Adipocyte (in vitro differentiated cells): ENCODE measurements around the gene MYBPC3.

Source experiments
- DNase-seq: peaks from one replicate; pipeline ENCODE4 v3.0.0-alpha.2; 2015; ENCODE audit warnings: low read depth
- H3K27me3 ChIP-seq: replicated peaks from 2 replicates; pipeline ENCODE4 v1.7.0; 2013; ENCODE audit warnings: mild to moderate bottlenecking, low read length, moderate library complexity; ENCODE audit not compliant: control insufficient read depth, insufficient read depth
- H3K36me3 ChIP-seq: 2 replicates; pipeline ENCODE4 v1.7.0; 2013; ENCODE audit warnings: low read length, mild to moderate bottlenecking, moderate library complexity; ENCODE audit not compliant: control insufficient read depth, insufficient read depth, severe bottlenecking
- H3K4me1 ChIP-seq: 2 replicates; pipeline ENCODE4 v1.7.0; 2013; ENCODE audit warnings: mild to moderate bottlenecking, low read length, moderate library complexity; ENCODE audit not compliant: control insufficient read depth, insufficient read depth
- H3K4me3 ChIP-seq: 2 replicates; pipeline ENCODE4 v1.7.0; 2013; ENCODE audit warnings: mild to moderate bottlenecking, low read length, moderate library complexity
- H3K9ac ChIP-seq: 2 replicates; pipeline ENCODE4 v1.7.0; 2013; ENCODE audit warnings: mild to moderate bottlenecking, low read length, moderate library complexity
- H3K9me3 ChIP-seq: 2 replicates; pipeline ENCODE4 v1.7.0; 2013; ENCODE audit warnings: mild to moderate bottlenecking, low read length, moderate library complexity; ENCODE audit not compliant: control insufficient read depth

MYBPC3 gene

DNA sequence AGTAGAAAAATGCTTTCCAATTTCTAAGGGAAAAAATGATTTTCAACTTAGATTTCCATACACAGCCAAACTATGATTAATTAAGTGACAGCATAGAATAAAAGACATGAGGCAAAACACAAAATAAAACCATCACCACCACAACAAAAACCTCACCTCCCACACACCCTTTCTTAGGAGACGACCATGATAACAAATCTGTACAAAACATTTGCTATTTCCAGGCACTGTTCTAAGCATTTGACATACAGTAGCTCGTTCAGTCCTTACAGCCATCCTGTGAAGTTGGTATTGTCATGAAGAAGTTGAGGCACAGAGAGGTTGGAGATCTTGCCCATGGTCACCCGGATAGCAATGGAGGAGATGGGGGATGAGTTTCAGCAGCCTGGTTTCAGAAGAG, 17.2 kb upstream of the MYBPC3 start:
- DNase-seq = no peak
- no peaks in the 10 kb centered on the region for H3K9me3 ChIP-seq
- no peaks in the 10 kb centered on the region for H3K36me3 ChIP-seq
- no peak overlapping the region for H3K4me3 ChIP-seq
- H3K4me1 ChIP-seq = peaks cover 7% of the 10 kb centered on the region
- H3K27me3 ChIP-seq = peaks cover 7% of the 10 kb centered on the region
- no peak overlapping the region for H3K9ac ChIP-seq

DNA sequence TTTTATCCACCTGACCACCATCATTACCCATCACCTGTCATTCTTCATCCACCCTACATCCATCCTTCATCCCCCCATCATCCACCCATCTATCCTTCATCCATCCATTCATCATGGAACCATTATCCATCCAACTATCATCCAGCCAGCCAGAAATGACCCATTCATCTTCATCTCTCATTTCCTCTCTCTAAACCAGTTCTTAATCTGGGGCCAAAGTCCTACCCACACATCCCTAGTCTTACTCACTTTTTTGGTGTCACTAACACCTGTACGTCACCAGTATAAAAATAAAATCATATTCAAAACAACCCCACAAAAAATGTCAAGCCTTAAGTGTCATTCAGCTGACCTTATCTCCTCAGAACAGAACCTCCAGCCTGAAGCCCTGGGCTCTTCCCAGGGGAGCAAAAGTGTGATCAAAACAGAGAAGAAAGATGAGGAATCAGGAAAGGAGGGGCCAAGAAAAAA, 13.6 kb upstream of the MYBPC3 start:
- Histone ChIP-seq H3K4me1 (peaks cover 7% of the 10 kb centered on the region), H3K4me3 (no peak overlapping the region), H3K9me3 (no peaks in the 10 kb centered on the region), H3K27me3 (peaks cover 12% of the 10 kb centered on the region), H3K9ac (no peak overlapping the region), H3K36me3 (no peaks in the 10 kb centered on the region)
- DNase-seq = no peak

DNA sequence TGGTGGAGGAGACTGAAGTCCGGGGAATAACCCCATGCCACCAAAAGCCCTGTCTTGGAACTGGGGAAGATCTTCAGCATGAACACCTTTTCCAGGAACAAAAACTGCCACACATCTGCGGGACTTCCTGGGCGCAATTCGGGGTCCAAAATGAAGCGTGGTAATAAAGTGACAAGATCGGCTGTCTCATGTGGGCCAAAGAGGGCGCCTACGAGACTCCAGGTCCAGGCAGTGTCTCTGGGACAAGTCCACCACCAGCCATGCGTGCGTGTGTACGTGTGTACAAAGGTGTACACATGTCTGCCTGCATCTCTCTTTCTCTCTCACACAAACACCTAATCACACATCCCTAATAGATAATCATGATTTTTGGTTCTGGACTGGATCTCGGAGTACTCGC, 8.9 kb upstream of the MYBPC3 start:
- Histone ChIP-seq H3K36me3 (no peaks in the 10 kb centered on the region), H3K4me1 (no peaks in the 10 kb centered on the region), H3K4me3 (no peak overlapping the region), H3K27me3 (peaks cover 12% of the 10 kb centered on the region), H3K9me3 (no peaks in the 10 kb centered on the region), H3K9ac (no peak overlapping the region)
- DNase-seq = no peak

DNA sequence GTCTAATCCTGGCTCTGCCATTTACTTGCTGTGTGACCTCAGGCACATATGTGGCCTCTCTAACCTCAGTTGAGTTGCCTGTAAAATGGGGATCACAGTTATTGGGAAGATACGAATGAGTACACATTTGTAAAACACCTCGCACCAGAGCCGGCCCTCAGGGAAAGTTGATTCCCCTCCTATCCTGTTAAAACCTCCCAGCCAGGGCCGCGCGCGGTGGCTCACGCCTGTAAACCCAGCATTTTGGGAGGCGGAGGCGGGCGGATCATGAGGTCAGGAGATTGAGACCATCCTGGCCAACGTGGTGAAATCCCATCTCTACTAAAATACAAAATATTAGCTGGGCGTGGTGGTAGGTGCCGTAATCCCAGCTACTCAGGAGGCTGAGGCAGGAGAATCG, 7.8 kb upstream of the MYBPC3 start:
- Histone ChIP-seq H3K9me3 (no peaks in the 10 kb centered on the region), H3K4me1 (no peaks in the 10 kb centered on the region), H3K27me3 (peaks cover 11% of the 10 kb centered on the region), H3K4me3 (no peak overlapping the region), H3K36me3 (no peaks in the 10 kb centered on the region), H3K9ac (no peak overlapping the region)
- DNase-seq = no peak

DNA sequence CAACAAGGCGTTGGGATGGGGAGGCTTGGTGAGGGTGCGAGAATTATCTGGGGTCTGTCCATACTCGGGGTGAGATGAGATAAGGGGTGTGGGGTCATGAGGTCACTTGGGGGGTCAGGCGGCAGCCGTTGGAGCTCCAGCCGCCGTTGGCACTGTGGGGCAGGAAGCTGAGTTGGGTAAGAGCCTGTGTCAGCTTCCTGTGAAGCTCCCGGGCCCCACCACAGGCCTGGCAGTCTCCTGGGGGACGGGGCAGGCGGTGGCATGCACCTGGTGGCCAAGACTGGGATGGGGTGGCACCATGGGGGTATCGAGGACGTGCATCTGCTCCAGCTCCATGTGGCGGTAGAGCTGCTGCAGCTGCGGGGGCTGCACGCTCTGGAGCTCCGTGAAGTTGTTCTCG, 7.1 kb upstream of the MYBPC3 start:
- Histone ChIP-seq H3K4me1 (no peaks in the 10 kb centered on the region), H3K9ac (no peak overlapping the region), H3K36me3 (no peaks in the 10 kb centered on the region), H3K4me3 (no peak overlapping the region), H3K9me3 (no peaks in the 10 kb centered on the region), H3K27me3 (peaks cover 4% of the 10 kb centered on the region)
- no peak for DNase-seq

DNA sequence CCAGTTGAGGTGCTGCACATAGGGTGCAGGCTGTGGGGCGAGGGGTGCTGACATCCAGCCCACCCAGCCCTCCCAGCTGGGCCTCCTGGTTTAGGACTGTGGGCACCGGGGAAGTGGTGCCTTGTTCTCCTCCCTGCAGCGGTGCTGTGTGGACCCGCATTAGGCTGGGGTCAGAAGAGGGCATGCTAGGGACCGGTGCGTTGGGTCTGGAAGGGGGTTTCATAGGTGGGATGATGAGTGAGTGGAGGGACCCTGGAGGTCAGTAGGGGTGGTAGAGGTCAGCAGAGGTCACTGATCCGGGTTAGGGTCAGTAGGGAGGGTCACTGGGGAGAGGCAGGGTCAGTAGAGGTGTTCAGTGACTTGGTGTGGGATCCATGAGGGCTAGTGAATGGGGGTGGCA, 6.7 kb upstream of the MYBPC3 start:
- no peaks in the 10 kb centered on the region for H3K4me1 ChIP-seq
- no peak overlapping the region for H3K4me3 ChIP-seq
- no peak for DNase-seq

DNA sequence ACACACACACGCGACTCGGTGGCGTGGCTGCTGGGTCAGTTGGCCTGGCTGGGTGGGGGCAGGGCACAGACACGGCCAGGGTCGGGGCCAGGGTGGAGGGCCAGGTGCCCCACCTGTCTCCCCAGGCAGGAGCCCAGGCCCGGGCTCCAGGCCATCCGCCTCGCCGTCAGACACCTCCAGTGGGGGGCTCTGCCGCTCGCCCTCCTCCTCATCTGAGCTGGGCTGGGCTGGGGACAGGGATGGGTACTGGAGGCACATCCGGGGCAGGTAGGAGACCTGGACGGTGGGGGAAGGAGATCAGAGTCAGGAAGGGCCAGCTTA, 6.2 kb upstream of the MYBPC3 start:
- Histone ChIP-seq H3K27me3 (no peaks in the 10 kb centered on the region), H3K4me3 (no peak overlapping the region), H3K36me3 (no peaks in the 10 kb centered on the region), H3K4me1 (no peaks in the 10 kb centered on the region), H3K9me3 (no peaks in the 10 kb centered on the region), H3K9ac (no peak overlapping the region)
- DNase-seq = no peak

More for the DNA sequence above, 6.7 kb upstream of the MYBPC3 start:
- Histone ChIP-seq H3K27me3 (peaks cover under 1% of the 10 kb centered on the region), H3K9me3 (no peaks in the 10 kb centered on the region), H3K36me3 (no peaks in the 10 kb centered on the region), H3K9ac (no peak overlapping the region)

DNA sequence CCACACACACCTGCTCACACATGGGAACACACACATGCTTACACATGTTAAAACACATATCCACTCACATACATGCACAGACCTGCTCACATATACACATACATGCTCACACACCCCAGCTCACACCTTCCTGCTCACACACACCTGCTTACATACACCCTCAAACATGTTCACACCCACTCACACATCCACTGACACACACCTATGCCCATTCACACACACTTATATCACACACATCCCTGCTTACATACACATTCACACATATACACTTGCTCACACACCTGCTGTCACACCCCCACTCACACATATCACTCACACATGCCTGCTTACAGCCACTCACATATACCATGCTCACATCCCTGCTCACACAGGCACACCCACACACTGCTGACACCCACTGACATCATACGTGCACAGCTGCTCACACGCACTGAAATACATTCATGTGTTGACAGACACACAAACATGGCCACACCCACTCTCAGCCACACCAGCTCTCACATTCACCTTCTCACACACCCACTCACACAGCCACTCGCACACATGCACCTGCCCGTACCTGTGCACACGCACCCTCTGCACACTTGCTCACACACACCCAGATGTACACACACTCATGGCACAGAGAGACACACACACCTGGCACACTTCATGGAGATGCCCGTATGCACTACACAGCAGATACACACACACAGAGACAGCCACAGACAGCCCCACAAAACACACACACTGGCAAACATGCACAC, 5.7 kb upstream of the MYBPC3 start:
- DNase-seq = no peak
- H3K27me3 ChIP-seq = no peaks in the 10 kb centered on the region
- H3K4me3 ChIP-seq = no peak overlapping the region
- no peaks in the 10 kb centered on the region for H3K4me1 ChIP-seq
- H3K9ac ChIP-seq = no peak overlapping the region
- H3K36me3 ChIP-seq = no peaks in the 10 kb centered on the region
- no peaks in the 10 kb centered on the region for H3K9me3 ChIP-seq

DNA sequence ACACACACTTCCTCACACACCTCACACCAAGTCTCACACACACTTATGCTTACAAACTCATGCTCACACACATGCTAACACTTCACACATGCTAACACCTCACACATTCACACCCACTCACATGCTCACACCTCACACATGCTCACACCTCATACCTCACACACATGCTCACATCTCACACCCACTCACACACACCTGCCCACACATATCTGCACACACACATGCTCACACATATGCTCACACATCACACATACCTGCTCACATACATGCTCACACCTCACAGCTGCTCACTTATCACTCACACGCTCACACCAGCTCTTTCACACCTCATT, 4.5 kb upstream of the MYBPC3 start:
- Histone ChIP-seq H3K4me1 (no peaks in the 10 kb centered on the region), H3K9ac (no peak overlapping the region), H3K4me3 (no peak overlapping the region), H3K27me3 (no peaks in the 10 kb centered on the region), H3K36me3 (no peaks in the 10 kb centered on the region), H3K9me3 (no peaks in the 10 kb centered on the region)
- DNase-seq = no peak

DNA sequence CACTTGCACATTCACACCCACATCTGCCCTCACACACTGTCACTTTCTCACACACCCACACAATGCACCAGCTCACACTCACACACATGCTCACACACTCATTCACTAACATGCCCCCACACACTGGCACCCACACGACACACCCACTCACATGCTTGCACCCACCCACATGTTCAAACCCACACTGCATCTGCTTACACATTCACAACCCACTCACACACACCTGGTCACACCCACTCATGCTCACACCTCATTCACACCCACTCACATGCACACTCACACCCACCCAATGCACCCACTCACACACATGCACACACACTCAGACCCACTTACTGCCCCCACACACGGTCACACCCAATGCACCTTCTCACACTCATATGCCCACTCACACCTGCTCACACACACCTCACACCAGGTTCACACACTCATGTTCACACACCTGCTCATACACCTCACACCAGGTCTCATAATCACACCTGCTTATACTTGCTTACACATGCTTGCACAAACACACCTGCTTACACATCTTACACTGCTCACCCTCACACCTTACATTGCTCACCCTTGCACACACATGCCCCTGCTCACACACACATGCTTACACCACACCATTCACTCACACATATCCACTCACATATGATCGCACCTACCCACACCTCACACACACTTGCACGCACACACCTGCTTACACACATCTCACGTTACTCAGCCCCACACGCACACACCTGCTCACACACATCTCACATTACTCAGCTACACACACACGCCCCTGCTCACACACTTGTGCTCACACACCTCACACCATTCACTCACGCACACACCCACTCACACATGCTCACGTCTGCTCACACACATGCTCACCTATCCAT, 3.9 kb upstream of the MYBPC3 start:
- Histone ChIP-seq H3K36me3 (no peaks in the 10 kb centered on the region), H3K4me3 (no peak overlapping the region), H3K27me3 (peaks cover 3% of the 10 kb centered on the region), H3K9ac (no peak overlapping the region), H3K9me3 (no peaks in the 10 kb centered on the region), H3K4me1 (no peaks in the 10 kb centered on the region)
- DNase-seq = no peak

DNA sequence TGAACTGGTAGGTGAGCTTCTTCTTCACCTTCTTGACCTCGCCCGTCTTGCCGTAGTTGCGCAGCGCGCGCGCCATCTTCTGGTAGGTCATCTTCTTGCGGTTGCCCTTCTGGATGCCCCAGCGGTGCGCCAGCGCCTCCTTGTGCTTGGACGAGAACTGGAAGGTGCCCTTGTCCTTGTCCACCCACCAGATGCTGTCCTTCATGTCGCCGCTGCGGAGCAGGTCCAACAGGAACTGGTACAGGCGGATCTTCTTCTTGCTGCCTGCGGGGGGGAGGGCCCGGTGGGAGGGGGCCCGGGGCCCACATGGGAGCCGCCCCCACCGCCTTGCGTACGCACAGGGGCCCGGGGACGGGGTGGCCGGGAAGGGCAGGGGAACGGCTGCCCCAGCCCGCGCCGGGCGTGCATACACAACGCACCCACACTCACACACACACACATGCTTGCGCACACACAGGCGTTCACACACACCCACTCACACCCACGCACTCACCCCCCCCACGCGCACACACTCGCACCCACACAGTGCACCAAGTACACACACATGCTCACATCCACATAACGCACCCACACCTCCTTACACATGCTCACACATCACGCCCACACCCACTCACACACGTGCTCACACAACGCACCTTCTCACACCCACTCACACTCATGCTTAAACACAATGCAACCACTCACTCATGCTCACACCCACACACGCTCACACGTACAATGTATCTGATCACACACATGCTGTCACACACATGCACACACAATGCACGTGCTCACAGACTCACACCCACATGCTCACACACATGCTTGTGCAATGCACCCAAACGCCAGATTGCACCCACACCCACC, 3.0 kb upstream of the MYBPC3 start:
- peak overlapping the region; percentile 15 for H3K4me3 ChIP-seq
- no peaks in the 10 kb centered on the region for H3K36me3 ChIP-seq
- peaks cover 5% of the 10 kb centered on the region for H3K27me3 ChIP-seq
- peak overlapping the region; percentile 51 for H3K9ac ChIP-seq
- peak; percentile 97 for DNase-seq
- no peaks in the 10 kb centered on the region for H3K9me3 ChIP-seq
- H3K4me1 ChIP-seq = no peaks in the 10 kb centered on the region
